H9 (cell line): ENCODE data around the gene CADPS. TPM values are rescaled to one million over a fixed set of nuclear protein-coding genes. Genes with fewer than 3 reads are reported as not detected.

Experiments used
- DNase-seq: peaks from one replicate; pipeline ENCODE4 v3.0.0-alpha.2; 2017
- H2AFZ ChIP-seq: one replicate; pipeline ENCODE4 v1.6.1; 2013; ENCODE audit warnings: mild to moderate bottlenecking, low read length, control low read depth, moderate library complexity
- H2AK5ac ChIP-seq: 2 replicates; pipeline ENCODE4 v1.6.1; 2013; ENCODE audit warnings: low read length, control low read depth, mixed read lengths; ENCODE audit not compliant: insufficient read length
- H2BK120ac ChIP-seq: one replicate; pipeline ENCODE4 v1.6.1; 2013; ENCODE audit warnings: low read depth, mild to moderate bottlenecking, low read length, control low read depth, inconsistent platforms; ENCODE audit not compliant: poor library complexity, severe bottlenecking
- H2BK12ac ChIP-seq: 2 replicates; pipeline ENCODE4 v1.6.1; 2013; ENCODE audit warnings: low read length, control low read depth, mixed read lengths, low read depth; ENCODE audit not compliant: insufficient read length
- H2BK15ac ChIP-seq: 2 replicates; pipeline ENCODE4 v1.6.1; 2013; ENCODE audit warnings: low read depth, low read length, control low read depth
- H2BK20ac ChIP-seq: one replicate; pipeline ENCODE4 v1.6.1; 2013; ENCODE audit warnings: low read depth, mild to moderate bottlenecking, low read length, control low read depth, inconsistent platforms; ENCODE audit not compliant: poor library complexity, severe bottlenecking
- H2BK5ac ChIP-seq: 2 replicates; pipeline ENCODE4 v1.6.1; 2013; ENCODE audit warnings: low read length, control low read depth, mixed read lengths; ENCODE audit not compliant: insufficient read length
- H3K14ac ChIP-seq: 2 replicates; pipeline ENCODE4 v1.6.1; 2013; ENCODE audit warnings: low read length, control low read depth; ENCODE audit not compliant: insufficient read depth
- H3K18ac ChIP-seq: 2 replicates; pipeline ENCODE4 v1.6.1; 2013; ENCODE audit warnings: low read depth, mild to moderate bottlenecking, mixed read lengths, low read length, control low read depth; ENCODE audit not compliant: insufficient read length
- H3K23ac ChIP-seq: 2 replicates; pipeline ENCODE4 v1.6.1; 2013; ENCODE audit warnings: low read length, control low read depth, mixed read lengths, low read depth; ENCODE audit not compliant: insufficient read length
- H3K23me2 ChIP-seq: 2 replicates; pipeline ENCODE4 v1.6.1; 2013; ENCODE audit warnings: low read depth, mild to moderate bottlenecking, mixed read lengths, low read length, control low read depth; ENCODE audit not compliant: insufficient read length, poor library complexity, severe bottlenecking
- H3K27ac ChIP-seq: 2 replicates; pipeline ENCODE4 v1.5.1; 2013; ENCODE audit warnings: low read length, control low read depth, mixed read lengths, low read depth; ENCODE audit not compliant: insufficient read length
- H3K27me3 ChIP-seq: 2 replicates; pipeline ENCODE4 v1.6.1; 2013; ENCODE audit warnings: low read length, control low read depth, inconsistent platforms; ENCODE audit not compliant: insufficient read depth
- H3K4ac ChIP-seq: 2 replicates; pipeline ENCODE4 v1.6.1; 2013; ENCODE audit warnings: low read depth, mild to moderate bottlenecking, control low read depth, inconsistent platforms, low read length, moderate library complexity
- H3K4me1 ChIP-seq: 2 replicates; pipeline ENCODE4 v1.6.1; 2013; ENCODE audit warnings: low read length, control low read depth, inconsistent platforms; ENCODE audit not compliant: insufficient read depth
- H3K4me2 ChIP-seq: 2 replicates; pipeline ENCODE4 v1.6.1; 2013; ENCODE audit warnings: low read length, control low read depth, mixed read lengths; ENCODE audit not compliant: insufficient read length, insufficient read depth
- H3K56ac ChIP-seq: 2 replicates; pipeline ENCODE4 v1.6.1; 2013; ENCODE audit warnings: low read depth, mild to moderate bottlenecking, mixed read lengths, low read length, control low read depth; ENCODE audit not compliant: insufficient read length
- H3K79me1 ChIP-seq: 2 replicates; pipeline ENCODE4 v1.6.1; 2013; ENCODE audit warnings: low read depth, mild to moderate bottlenecking, moderate library complexity, low read length, control low read depth, inconsistent platforms; ENCODE audit not compliant: insufficient read depth, poor library complexity, severe bottlenecking
- H3K79me2 ChIP-seq: 2 replicates; pipeline ENCODE4 v1.6.1; 2013; ENCODE audit warnings: low read length, control low read depth, inconsistent platforms; ENCODE audit not compliant: insufficient read depth
- H3K9ac ChIP-seq: 2 replicates; pipeline ENCODE4 v1.6.1; 2013; ENCODE audit warnings: low read length, control low read depth, mixed read lengths; ENCODE audit not compliant: insufficient read length; ENCODE audit errors: extremely low read depth
- H3K9me3 ChIP-seq: one replicate; pipeline ENCODE4 v1.6.1; 2013; ENCODE audit warnings: low read depth, low read length, inconsistent platforms; ENCODE audit not compliant: control insufficient read depth
- H3T11ph ChIP-seq: one replicate; pipeline ENCODE4 v1.6.1; 2013; ENCODE audit warnings: mild to moderate bottlenecking, low read length, control low read depth, inconsistent platforms
- H4K20me1 ChIP-seq: one replicate; pipeline ENCODE4 v1.6.1; 2013; ENCODE audit not compliant: control insufficient read depth, insufficient read length, insufficient read depth
- H4K5ac ChIP-seq: 2 replicates; pipeline ENCODE4 v1.6.1; 2013; ENCODE audit warnings: low read depth, mild to moderate bottlenecking, mixed read lengths, low read length, control low read depth; ENCODE audit not compliant: insufficient read length
- H4K8ac ChIP-seq: replicated peaks from 2 replicates; pipeline ENCODE4 v1.6.1; 2013; ENCODE audit warnings: low read length, control low read depth, mixed read lengths, low read depth; ENCODE audit not compliant: insufficient read length
- H4K91ac ChIP-seq: 2 replicates; pipeline ENCODE4 v1.6.1; 2013; ENCODE audit warnings: low read depth, mild to moderate bottlenecking, moderate library complexity, mixed read lengths, low read length, control low read depth; ENCODE audit not compliant: insufficient read length
- H3K27ac Mint-ChIP-seq, 3 experiments: 2 replicates in 2 of 3; 3 replicates in 1 of 3; pipeline ENCODE4 v1.8.0; 2020 to 2021; ENCODE audit warnings: mixed read lengths in 3 of 3, mild to moderate bottlenecking in 1 of 3, moderate library complexity in 1 of 3
- H3K27me3 Mint-ChIP-seq: 2 replicates; pipeline ENCODE4 v1.8.0; 2021; ENCODE audit warnings: low read depth, mild to moderate bottlenecking, moderate library complexity, mixed read lengths
- H3K36me3 Mint-ChIP-seq, 3 experiments: 2 replicates in 2 of 3; 3 replicates in 1 of 3; pipeline ENCODE4 v1.8.0; 2020 to 2021; ENCODE audit warnings: low read depth in 3 of 3, mixed read lengths in 3 of 3; ENCODE audit not compliant: insufficient read depth in 1 of 3
- H3K4me1 Mint-ChIP-seq, 2 experiments: 2 replicates each; pipeline ENCODE4 v1.8.0; 2020; ENCODE audit warnings: mixed read lengths in 2 of 2
- H3K4me3 Mint-ChIP-seq, 2 experiments: 2 replicates in 1 of 2; 3 replicates in 1 of 2; pipeline ENCODE4 v1.8.0; 2020 to 2021; ENCODE audit warnings: mild to moderate bottlenecking in 2 of 2, mixed read lengths in 2 of 2, moderate library complexity in 1 of 2
- H3K9me3 Mint-ChIP-seq, 2 experiments: 2 replicates in 1 of 2; 3 replicates in 1 of 2; pipeline ENCODE4 v1.8.0; 2020; ENCODE audit warnings: mild to moderate bottlenecking in 2 of 2, mixed read lengths in 2 of 2, moderate library complexity in 1 of 2
- WGBS: extraction: QIAGEN DNeasy Blood & Tissue Kit; methylation state at CpG from one replicate; pipeline ENCODE4 v1.1.7; 2013; ENCODE audit warnings: missing lambda C conversion rate, low lambda C conversion rate, mixed read lengths; ENCODE audit not compliant: insufficient read length; ENCODE audit errors: extremely low coverage; 5-methylcytosine and 5-hydroxymethylcytosine counted together
- total RNA-seq: library from RNA; stranded (reverse); gene quantifications from 2 replicates; pipeline ENCODE4 v1.2.1, GENCODE V29; 2021
- TF ChIP-seq, protein P1 (sequence below): fragments of 200-600 bp; sonication (generic); conservative IDR thresholded peaks from 3 replicates; pipeline ENCODE4 v1.8.0; 2021; ENCODE audit warnings: antibody characterized with exemption, mild to moderate bottlenecking

CADPS gene
- total RNA-seq, 1 experiment from 2014 or later, result 6.6 TPM

DNA sequence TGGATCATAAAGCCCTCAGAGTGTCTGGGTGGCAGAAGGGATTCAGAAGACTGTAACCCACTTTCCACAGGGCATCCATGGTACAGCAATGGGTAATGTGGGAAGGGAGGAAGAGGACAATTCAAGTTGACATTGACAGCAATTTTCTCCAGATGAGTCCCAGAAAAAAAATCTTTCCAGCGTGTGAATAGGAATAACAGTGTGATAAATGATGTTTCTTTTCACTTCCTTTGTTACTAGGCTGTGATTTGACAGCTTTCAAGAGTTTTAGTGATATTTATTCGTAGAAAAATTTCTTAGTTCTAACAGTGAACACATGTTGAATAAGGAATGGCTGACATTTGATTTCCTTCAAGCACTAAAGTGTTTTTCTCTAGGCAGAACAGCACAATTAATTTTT, 186.4 kb downstream of the CADPS start:
- H3K4me1 ChIP-seq, result no peaks in the 10 kb centered on the region
- no peak overlapping the region for H2AFZ ChIP-seq
- H2BK20ac ChIP-seq, result no peak overlapping the region
- no peak overlapping the region for H3K4me2 ChIP-seq
- Mint-ChIP-seq H3K27me3 (no peaks in the 10 kb centered on the region), H3K4me3 (no peak overlapping the region), H3K4me1 (peaks cover 13 to 17% of the 10 kb centered on the region in 2 experiments), H3K9me3 (no peaks in the 10 kb centered on the region), H3K27ac (no peak overlapping the region), H3K36me3 (no peaks in the 10 kb centered on the region)
- no peak overlapping the region for H3K23ac ChIP-seq
- H4K8ac ChIP-seq, result no peak overlapping the region
- H2BK12ac ChIP-seq, result no peak overlapping the region
- H4K5ac ChIP-seq, result no peak overlapping the region
- H2BK15ac ChIP-seq, result no peak overlapping the region
- H2AK5ac ChIP-seq, result no peak overlapping the region
- H3K9ac ChIP-seq, result no peak overlapping the region
- no peaks in the 10 kb centered on the region for H3K27me3 ChIP-seq
- no peak for DNase-seq
- no peak overlapping the region for H2BK120ac ChIP-seq
- no peak overlapping the region for H3K27ac ChIP-seq
- no peak overlapping the region for H3T11ph ChIP-seq
- H4K91ac ChIP-seq, result no peak overlapping the region
- WGBS, result no CpG with 5 or more reads among the region's 2 CpGs
- no peaks in the 10 kb centered on the region for H3K79me2 ChIP-seq
- no peaks in the 10 kb centered on the region for H4K20me1 ChIP-seq
- no peak overlapping the region for H3K4ac ChIP-seq
- no peak overlapping the region for H3K18ac ChIP-seq
- H2BK5ac ChIP-seq, result no peak overlapping the region
- H3K79me1 ChIP-seq, result no peaks in the 10 kb centered on the region
- H3K9me3 ChIP-seq, result no peaks in the 10 kb centered on the region
- H3K56ac ChIP-seq, result no peak overlapping the region
- no peaks in the 10 kb centered on the region for H3K23me2 ChIP-seq
- H3K14ac ChIP-seq, result no peak overlapping the region
- TF ChIP-seq, protein P1, sequence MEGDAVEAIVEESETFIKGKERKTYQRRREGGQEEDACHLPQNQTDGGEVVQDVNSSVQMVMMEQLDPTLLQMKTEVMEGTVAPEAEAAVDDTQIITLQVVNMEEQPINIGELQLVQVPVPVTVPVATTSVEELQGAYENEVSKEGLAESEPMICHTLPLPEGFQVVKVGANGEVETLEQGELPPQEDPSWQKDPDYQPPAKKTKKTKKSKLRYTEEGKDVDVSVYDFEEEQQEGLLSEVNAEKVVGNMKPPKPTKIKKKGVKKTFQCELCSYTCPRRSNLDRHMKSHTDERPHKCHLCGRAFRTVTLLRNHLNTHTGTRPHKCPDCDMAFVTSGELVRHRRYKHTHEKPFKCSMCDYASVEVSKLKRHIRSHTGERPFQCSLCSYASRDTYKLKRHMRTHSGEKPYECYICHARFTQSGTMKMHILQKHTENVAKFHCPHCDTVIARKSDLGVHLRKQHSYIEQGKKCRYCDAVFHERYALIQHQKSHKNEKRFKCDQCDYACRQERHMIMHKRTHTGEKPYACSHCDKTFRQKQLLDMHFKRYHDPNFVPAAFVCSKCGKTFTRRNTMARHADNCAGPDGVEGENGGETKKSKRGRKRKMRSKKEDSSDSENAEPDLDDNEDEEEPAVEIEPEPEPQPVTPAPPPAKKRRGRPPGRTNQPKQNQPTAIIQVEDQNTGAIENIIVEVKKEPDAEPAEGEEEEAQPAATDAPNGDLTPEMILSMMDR, result no peak
